GM12878 (cell line): ENCODE results near the gene SETD1B. TPM values are rescaled to one million over a fixed set of nuclear protein-coding genes. Genes with fewer than 3 reads are reported as not detected.

Experiments used
- ATAC-seq: fragments of 200-7000 bp; cut with Tn5 transposase; 3 replicates; pipeline ENCODE4 v1.9.1; 2020; ENCODE audit warnings: mild to moderate bottlenecking, moderate library complexity
- BruUV-seq: library from RNA; stranded (reverse); fragments of 400-500 nt; replicated peaks from 2 replicates; lab custom pipeline; 2021; lab: Mats Ljungman, UMichigan
- CTCF ChIA-PET: fragments of 300-600 bp; sonication (Branson Sonifier 250); formaldehyde crosslinking; extraction: SDS; loops from one replicate; lab custom pipeline; 2021; ENCODE audit warnings: inconsistent platforms; lab: Yijun Ruan, JAX
- POLR2A ChIA-PET: fragments of 350-600 bp; formaldehyde crosslinking; extraction: SDS; loops from one replicate; lab custom pipeline; 2021; ENCODE audit warnings: inconsistent platforms; lab: Charles Lee
- RAD21 ChIA-PET: fragments of 300-600 bp; sonication (Branson Sonifier 250); formaldehyde crosslinking; loops from one replicate; lab custom pipeline; 2023; ENCODE audit warnings: antibody characterized with exemption; ENCODE audit not compliant: unreplicated experiment; lab: Charles Lee
- SMC1A ChIA-PET: fragments of 300-600 bp; sonication (Branson Sonifier 250); formaldehyde crosslinking; loops from one replicate; lab custom pipeline; 2023; ENCODE audit not compliant: unreplicated experiment, uncharacterized antibody; lab: Charles Lee
- DNase-seq: peaks from one replicate; pipeline ENCODE4 v3.0.0-alpha.2; 2011; ENCODE audit warnings: low read depth, low spot score
- FAIRE-seq: peaks from 3 replicates; lab custom pipeline; 2011; peaks lifted over from hg19 to GRCh38; lab: Jason Lieb, UNC
- H2AFZ ChIP-seq: 2 replicates; pipeline ENCODE4 v1.6.0; 2011; ENCODE audit warnings: low read depth, low read length, control low read depth; ENCODE audit not compliant: control insufficient read depth
- H3K27ac ChIP-seq: 2 replicates; pipeline ENCODE4 v1.5.1; 2011; ENCODE audit warnings: control low read depth; ENCODE audit not compliant: control insufficient read depth, insufficient read depth
- H3K27me3 ChIP-seq, 2 experiments: replicated peaks in 1 of 2; 2 replicates each; pipeline versions ENCODE4 v1.6.0 to v1.6.1; 2011; ENCODE audit warnings: low read length in 1 of 2; ENCODE audit not compliant: control insufficient read depth in 2 of 2, insufficient read depth in 2 of 2
- H3K36me3 ChIP-seq, 2 experiments: 2 replicates each; pipeline ENCODE4 v1.5.1; 2011; ENCODE audit warnings: low read length in 1 of 2; ENCODE audit not compliant: control insufficient read depth in 2 of 2, insufficient read depth in 2 of 2
- H3K4me1 ChIP-seq: 2 replicates; pipeline ENCODE4 v1.6.1; 2011; ENCODE audit warnings: mild to moderate bottlenecking, low read length, moderate library complexity, mixed read lengths; ENCODE audit not compliant: control insufficient read depth, insufficient read depth
- H3K4me2 ChIP-seq: 2 replicates; pipeline ENCODE4 v1.6.0; 2011; ENCODE audit warnings: control low read depth; ENCODE audit not compliant: control insufficient read depth, insufficient read depth
- H3K4me3 ChIP-seq: fragments of 200-600 bp; sonication (generic); 2 replicates; pipeline ENCODE4 v1.5.1; 2016
- H3K79me2 ChIP-seq: 2 replicates; pipeline ENCODE4 v1.6.0; 2011; ENCODE audit warnings: low read length; ENCODE audit not compliant: control insufficient read depth, insufficient read depth
- H3K9ac ChIP-seq: 2 replicates; pipeline ENCODE4 v1.8.0; 2011; ENCODE audit warnings: low read length, control low read depth, mixed read lengths; ENCODE audit not compliant: control insufficient read depth, insufficient read depth
- H3K9me3 ChIP-seq: replicated peaks from 3 replicates; pipeline ENCODE4 v1.5.1; 2011; ENCODE audit warnings: mild to moderate bottlenecking, low read length; ENCODE audit not compliant: control insufficient read depth, insufficient read depth
- H4K20me1 ChIP-seq: 2 replicates; pipeline ENCODE4 v1.6.0; 2011; ENCODE audit not compliant: control insufficient read depth, insufficient read depth
- JUNB ChIP-seq: IDR thresholded peaks from 2 replicates; pipeline ENCODE4 v1.6.1; 2016; ENCODE audit warnings: antibody characterized with exemption, mild to moderate bottlenecking
- MEF2B ChIP-seq: fragments of 450-650 bp; IDR thresholded peaks from 2 replicates; pipeline ENCODE4 v1.6.1; 2018; ENCODE audit warnings: mild to moderate bottlenecking, moderate library complexity; ENCODE audit not compliant: partially characterized antibody, poor library complexity, severe bottlenecking
- RB1 ChIP-seq: fragments of 450-650 bp; formaldehyde crosslinking; IDR thresholded peaks from 2 replicates; pipeline ENCODE4 v1.6.1; 2017; ENCODE audit warnings: mild to moderate bottlenecking, borderline replicate concordance
- TAF1 ChIP-seq: IDR thresholded peaks from 2 replicates; pipeline ENCODE4 v1.6.1; 2011; ENCODE audit warnings: mild to moderate bottlenecking, low read depth, low read length, borderline replicate concordance
- WGBS: methylation state at CpG from one replicate; pipeline ENCODE4 v1.1.6; 2016; ENCODE audit warnings: low lambda C conversion rate; ENCODE audit not compliant: insufficient replicate concordance, insufficient coverage; ENCODE audit errors: missing lambda C conversion rate; 5-methylcytosine and 5-hydroxymethylcytosine counted together
- in situ Hi-C: fragments of 300-500 bp; cut with MboI; formaldehyde crosslinking; loops from 9 replicates; pipeline ENCODE4 v1.14.3; 2018; ENCODE audit warnings: mixed read lengths
- intact Hi-C: fragments of 100-400 bp; cut with micrococcal nuclease; formaldehyde crosslinking; loops from one replicate; pipeline ENCODE4 v1.14.2; 2022; ENCODE audit not compliant: unreplicated experiment
- polyA plus RNA-seq, 11 experiments: library from polyadenylated mRNA; depleted of rRNA in 4 of 11; unstranded in 6 of 11; stranded (reverse) in 5 of 11; fragments of >200 nt; fragmentation: Nextera tagmentation in 4 of 11; fragmentation: Illumina TruSeq in 1 of 11; extraction: Ambion mirVana in 4 of 11; extraction: Trizol in 1 of 11; gene quantifications; 1 replicate in 1 of 11; 2 replicates in 10 of 11; pipeline versions ENCODE4 v1.2.1 to v1.2.3, GENCODE V29; 2011 to 2016; ENCODE audit warnings: inconsistent platforms in 2 of 11, missing spikeins in 2 of 11, low read depth in 1 of 11
- total RNA-seq, 4 experiments: library from RNA; depleted of rRNA in 3 of 4; stranded (reverse); fragments of >200 nt in 3 of 4; fragmentation: Illumina TruSeq in 1 of 4; extraction: Trizol in 1 of 4; gene quantifications; 2 replicates each; pipeline versions ENCODE4 v1.2.1 to v1.2.3, GENCODE V29; 2013 to 2021
- TF ChIP-seq, protein P1 (sequence below): IDR thresholded peaks from 2 replicates; pipeline ENCODE4 v1.6.1; 2011; ENCODE audit warnings: mild to moderate bottlenecking, low read depth, low read length, moderate library complexity; ENCODE audit not compliant: insufficient replicate concordance
- TF ChIP-seq, protein P2 (sequence below): IDR thresholded peaks from 2 replicates; pipeline ENCODE4 v1.6.1; 2012; ENCODE audit warnings: improper control_type of control experiment, low read depth, low read length; ENCODE audit not compliant: insufficient replicate concordance
- TF ChIP-seq, protein P3 (sequence below): fragments of 450-650 bp; IDR thresholded peaks from 2 replicates; pipeline ENCODE4 v1.6.1; 2017; ENCODE audit warnings: low read depth, mild to moderate bottlenecking, moderate library complexity
- TF ChIP-seq, protein P4 (sequence below): fragments of 150-350 bp; IDR thresholded peaks from 2 replicates; pipeline ENCODE4 v1.6.1; 2014; ENCODE audit warnings: mild to moderate bottlenecking, low read depth, low read length

SETD1B gene
- total and polyA plus RNA-seq, 10 of the 15 experiments (the other 5 are each of a cell fraction or from before 2014, with no cell fraction given): 0.50 to 17.3 (median 1.6) TPM

DNA sequence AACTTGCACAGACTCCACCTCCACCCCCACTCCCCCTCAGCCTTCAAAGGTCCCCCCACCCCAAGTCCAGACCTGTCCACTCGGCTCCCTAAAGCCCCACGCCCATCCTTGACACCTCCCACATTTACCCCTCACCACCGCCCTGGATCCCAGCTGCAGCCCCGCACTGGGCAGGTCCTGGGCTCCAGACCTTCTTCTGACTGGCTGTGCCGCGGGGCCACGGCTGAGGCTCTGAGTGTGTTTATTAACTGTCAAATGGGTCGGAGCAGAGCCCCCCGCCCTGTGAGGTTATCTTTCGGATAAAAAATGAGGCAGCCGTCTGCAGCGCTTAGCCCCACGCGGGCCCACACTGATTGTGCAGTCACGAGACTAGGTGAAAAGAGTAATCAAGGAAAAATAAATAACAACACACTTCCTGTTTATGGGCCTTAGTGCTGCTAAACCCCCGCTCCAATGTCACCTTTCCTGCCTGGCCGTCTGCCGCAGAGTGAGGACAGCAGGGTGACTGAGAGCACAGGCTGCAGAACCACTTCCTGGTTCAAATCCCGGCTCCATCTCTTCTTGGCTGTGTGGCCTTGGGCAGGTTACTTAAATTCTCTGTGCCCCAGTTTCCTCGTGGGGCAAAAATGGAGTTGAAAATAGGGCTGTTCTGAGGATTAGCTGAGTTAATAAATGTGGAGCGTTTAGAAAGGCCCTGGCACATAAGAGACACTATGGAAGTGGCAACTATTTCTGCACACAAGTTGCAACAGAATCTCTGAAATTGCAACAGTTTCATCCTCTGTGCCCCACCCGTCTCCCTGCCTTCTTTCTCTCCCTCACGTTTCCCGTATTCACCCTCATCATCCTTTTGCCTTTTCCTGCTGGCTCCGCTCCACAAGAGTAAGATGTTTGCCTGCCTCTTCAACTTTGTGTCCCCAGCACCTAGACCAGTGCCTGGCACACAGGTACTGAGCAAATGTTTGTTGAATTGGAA, 9.4 kb downstream of the SETD1B start:
- Histone ChIP-seq H3K27me3 (no peaks in the 10 kb centered on the region), H3K9ac (no peak overlapping the region), H3K4me2 (peak overlapping the region; percentile 47; the same call in 1 of the 2 replicates), H3K9me3 (no peaks in the 10 kb centered on the region), H3K4me1 (peaks cover 7% of the 10 kb centered on the region), H4K20me1 (peaks cover 3% of the 10 kb centered on the region; the same call in 1 of the 2 replicates), H3K4me3 (0 out of 2 replicates have a peak overlapping the region, but pooled peaks have one; percentile 82), H2AFZ (no peak overlapping the region), H3K79me2 (peaks cover 28% of the 10 kb centered on the region), H3K27ac (no peak overlapping the region), H3K36me3 (peaks cover 11 to 29% of the 10 kb centered on the region in 2 experiments; a peak in 3 of 4 replicates)
- intact Hi-C loops: loop anchor here (1.0 to 2.0 kb wide), 2 partner anchors 19 to 36 kb away; no protein-coding TSS in a partner anchor
- no peak for DNase-seq
- no TSS peak for BruUV-seq
- no peak for FAIRE-seq
- ChIA-PET CTCF (interaction anchor here (1.0 to 13.6 kb wide), 4 partner anchors 13 to 25 kb away, joined by 3 to 565 read pairs (median 10); partner anchors contain the start of gene RHOF), SMC1A (interaction anchor here (0.8 to 12.2 kb wide), 3 partner anchors 11 to 34 kb away, joined by 3 to 226 read pairs (median 4); partner anchors contain the start of gene RHOF), RAD21 (interaction anchor here (1.2 to 13.1 kb wide), 3 partner anchors 18 to 100 kb away, joined by 3 to 395 read pairs (median 14); partner anchors contain the start of genes PSMD9, RHOF and TMEM120B), POLR2A (no interaction called here)
- 79% methylated on average over 25 of the region's 25 CpGs for WGBS
- in situ Hi-C loops: no loop called here
- no peak for ATAC-seq
- no peak for TF ChIP-seq MEF2B
- no peak for TF ChIP-seq TAF1
- TF ChIP-seq, protein P1, sequence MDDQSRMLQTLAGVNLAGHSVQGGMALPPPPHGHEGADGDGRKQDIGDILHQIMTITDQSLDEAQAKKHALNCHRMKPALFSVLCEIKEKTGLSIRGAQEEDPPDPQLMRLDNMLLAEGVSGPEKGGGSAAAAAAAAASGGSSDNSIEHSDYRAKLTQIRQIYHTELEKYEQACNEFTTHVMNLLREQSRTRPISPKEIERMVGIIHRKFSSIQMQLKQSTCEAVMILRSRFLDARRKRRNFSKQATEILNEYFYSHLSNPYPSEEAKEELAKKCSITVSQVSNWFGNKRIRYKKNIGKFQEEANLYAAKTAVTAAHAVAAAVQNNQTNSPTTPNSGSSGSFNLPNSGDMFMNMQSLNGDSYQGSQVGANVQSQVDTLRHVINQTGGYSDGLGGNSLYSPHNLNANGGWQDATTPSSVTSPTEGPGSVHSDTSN: no peak
- TF ChIP-seq, protein P2, sequence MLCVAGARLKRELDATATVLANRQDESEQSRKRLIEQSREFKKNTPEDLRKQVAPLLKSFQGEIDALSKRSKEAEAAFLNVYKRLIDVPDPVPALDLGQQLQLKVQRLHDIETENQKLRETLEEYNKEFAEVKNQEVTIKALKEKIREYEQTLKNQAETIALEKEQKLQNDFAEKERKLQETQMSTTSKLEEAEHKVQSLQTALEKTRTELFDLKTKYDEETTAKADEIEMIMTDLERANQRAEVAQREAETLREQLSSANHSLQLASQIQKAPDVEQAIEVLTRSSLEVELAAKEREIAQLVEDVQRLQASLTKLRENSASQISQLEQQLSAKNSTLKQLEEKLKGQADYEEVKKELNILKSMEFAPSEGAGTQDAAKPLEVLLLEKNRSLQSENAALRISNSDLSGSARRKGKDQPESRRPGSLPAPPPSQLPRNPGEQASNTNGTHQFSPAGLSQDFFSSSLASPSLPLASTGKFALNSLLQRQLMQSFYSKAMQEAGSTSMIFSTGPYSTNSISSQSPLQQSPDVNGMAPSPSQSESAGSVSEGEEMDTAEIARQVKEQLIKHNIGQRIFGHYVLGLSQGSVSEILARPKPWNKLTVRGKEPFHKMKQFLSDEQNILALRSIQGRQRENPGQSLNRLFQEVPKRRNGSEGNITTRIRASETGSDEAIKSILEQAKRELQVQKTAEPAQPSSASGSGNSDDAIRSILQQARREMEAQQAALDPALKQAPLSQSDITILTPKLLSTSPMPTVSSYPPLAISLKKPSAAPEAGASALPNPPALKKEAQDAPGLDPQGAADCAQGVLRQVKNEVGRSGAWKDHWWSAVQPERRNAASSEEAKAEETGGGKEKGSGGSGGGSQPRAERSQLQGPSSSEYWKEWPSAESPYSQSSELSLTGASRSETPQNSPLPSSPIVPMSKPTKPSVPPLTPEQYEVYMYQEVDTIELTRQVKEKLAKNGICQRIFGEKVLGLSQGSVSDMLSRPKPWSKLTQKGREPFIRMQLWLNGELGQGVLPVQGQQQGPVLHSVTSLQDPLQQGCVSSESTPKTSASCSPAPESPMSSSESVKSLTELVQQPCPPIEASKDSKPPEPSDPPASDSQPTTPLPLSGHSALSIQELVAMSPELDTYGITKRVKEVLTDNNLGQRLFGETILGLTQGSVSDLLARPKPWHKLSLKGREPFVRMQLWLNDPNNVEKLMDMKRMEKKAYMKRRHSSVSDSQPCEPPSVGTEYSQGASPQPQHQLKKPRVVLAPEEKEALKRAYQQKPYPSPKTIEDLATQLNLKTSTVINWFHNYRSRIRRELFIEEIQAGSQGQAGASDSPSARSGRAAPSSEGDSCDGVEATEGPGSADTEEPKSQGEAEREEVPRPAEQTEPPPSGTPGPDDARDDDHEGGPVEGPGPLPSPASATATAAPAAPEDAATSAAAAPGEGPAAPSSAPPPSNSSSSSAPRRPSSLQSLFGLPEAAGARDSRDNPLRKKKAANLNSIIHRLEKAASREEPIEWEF: no peak
- no peak for TF ChIP-seq JUNB
- TF ChIP-seq, protein P3, sequence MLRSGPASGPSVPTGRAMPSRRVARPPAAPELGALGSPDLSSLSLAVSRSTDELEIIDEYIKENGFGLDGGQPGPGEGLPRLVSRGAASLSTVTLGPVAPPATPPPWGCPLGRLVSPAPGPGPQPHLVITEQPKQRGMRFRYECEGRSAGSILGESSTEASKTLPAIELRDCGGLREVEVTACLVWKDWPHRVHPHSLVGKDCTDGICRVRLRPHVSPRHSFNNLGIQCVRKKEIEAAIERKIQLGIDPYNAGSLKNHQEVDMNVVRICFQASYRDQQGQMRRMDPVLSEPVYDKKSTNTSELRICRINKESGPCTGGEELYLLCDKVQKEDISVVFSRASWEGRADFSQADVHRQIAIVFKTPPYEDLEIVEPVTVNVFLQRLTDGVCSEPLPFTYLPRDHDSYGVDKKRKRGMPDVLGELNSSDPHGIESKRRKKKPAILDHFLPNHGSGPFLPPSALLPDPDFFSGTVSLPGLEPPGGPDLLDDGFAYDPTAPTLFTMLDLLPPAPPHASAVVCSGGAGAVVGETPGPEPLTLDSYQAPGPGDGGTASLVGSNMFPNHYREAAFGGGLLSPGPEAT: no peak
- no peak for TF ChIP-seq RB1
- TF ChIP-seq, protein P4, sequence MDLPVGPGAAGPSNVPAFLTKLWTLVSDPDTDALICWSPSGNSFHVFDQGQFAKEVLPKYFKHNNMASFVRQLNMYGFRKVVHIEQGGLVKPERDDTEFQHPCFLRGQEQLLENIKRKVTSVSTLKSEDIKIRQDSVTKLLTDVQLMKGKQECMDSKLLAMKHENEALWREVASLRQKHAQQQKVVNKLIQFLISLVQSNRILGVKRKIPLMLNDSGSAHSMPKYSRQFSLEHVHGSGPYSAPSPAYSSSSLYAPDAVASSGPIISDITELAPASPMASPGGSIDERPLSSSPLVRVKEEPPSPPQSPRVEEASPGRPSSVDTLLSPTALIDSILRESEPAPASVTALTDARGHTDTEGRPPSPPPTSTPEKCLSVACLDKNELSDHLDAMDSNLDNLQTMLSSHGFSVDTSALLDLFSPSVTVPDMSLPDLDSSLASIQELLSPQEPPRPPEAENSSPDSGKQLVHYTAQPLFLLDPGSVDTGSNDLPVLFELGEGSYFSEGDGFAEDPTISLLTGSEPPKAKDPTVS: no peak
